Hematopoietic multipotent progenitor cell treated with erythropoietin and hydrocortisone succinate and interleukin-3 and kit ligand, for 17 days (in vitro differentiated cells): ENCODE results near the gene OOSP4A.
"Not testable (repeated sequence)": the region's sequence is repeated elsewhere in the genome, so short reads cannot be mapped to it uniquely, and the experiment has no call there.

ENCODE experiments used
- DNase-seq: peaks from one replicate; pipeline ENCODE4 v3.0.0-alpha.2; 2015; ENCODE audit warnings: low spot score

OOSP4A gene

DNA sequence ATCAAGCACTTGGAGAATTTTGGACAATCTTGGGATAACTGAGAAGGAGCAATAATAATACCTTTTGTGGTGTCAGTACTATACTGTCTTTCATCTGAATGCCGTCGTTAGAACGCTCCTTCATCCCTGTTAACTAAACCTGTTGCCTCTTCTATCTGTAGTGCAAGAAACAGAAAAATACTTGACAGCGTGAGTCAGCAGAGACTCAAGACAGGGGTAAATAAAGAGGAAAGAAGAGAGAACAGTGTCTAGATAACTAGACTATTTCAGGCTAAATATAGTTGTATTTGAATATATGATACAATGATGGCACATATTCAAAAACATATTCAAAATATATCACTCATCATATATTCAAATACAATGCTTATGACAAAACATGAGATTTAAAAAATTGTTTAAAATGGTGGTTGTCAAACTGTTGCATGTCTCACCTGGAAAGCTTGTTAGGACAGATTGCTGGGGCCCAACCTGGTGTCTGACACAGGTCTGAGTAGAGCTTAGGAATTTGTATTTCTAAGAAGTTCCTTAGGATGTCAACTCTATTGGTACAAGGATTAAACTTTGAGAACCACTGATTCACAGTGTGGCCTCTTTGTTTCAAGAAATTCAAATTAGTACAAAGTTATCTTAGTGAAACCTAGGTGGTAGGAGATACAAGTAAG lies 17.4 kb downstream of the OOSP4A start:
- no peak for DNase-seq

DNA sequence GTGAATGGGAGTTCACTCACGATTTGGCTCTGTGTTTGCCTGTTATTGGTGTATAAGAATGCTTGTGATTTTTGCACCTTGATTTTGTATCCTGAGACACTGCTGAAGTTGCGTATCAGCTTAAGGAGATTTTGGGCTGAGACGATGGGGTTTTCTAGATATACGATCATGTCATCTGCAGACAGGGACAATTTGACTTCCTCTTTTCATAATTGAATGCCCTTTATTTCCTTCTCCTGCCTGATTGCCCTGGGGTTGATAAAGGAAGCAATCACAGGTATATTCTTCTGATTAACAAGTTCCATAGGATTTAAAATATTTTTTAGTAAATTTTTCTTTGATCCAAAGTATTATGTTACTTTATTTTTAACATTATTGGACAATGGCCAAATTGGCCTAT lies 18.2 kb downstream of the OOSP4A start:
- DNase-seq: not testable (repeated sequence)

DNA sequence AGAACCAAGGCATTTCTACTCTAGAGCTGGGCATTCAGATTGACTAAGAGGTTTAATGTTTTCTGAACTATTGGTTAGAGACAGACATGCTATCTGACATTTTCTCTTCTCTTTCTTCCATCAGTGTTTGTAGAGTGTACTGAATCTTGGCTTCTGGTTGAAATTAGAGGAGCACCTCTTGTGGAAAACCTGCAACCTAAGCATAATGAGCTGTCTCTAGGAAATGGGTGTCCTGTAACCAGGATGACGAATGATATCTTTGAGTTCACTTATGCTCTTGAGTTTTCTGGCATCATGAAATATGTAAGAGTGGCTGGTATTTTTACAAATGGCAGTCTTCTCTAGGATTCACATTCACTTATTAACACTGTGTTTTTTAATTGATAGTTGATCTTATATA lies 19.4 kb downstream of the OOSP4A start:
- no peak for DNase-seq

DNA sequence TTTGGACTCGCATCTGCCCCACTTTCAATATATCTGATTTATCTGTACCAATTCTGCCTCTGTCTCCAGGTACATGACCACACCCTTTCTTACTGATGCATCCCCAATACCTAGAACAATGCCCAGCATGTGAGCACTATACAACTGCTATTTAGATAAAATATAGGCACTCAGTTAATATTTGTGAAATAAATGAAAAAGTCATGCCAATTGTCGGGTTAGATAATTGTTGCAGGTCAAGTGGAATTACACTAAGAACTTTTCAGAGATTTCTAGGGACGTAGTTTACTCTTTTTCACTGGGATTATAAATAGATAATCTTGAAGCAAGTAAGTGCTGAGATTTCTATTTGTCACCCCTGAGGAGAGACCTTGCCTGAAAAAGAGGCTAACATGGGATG lies 20.5 kb downstream of the OOSP4A start:
- DNase-seq: no peak

DNA sequence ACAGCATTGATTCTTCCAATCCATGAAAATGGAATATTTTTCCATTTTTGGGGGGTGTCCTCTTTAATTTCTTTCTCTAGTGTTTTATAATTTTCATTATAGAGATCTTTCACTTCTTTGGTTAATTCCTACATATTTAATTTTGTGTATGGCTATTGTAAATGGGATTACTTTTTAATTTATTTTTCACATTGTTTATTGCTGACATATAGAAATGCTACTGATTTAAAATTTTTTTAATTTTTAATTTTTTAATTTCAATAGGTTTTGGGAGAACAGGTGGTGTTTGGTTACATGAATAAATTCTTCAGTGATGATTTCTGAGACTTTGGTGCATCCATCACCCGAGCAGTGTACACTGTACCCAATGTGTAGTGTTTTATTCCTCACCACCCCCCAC lies 26.6 kb downstream of the OOSP4A start:
- no peak for DNase-seq

DNA sequence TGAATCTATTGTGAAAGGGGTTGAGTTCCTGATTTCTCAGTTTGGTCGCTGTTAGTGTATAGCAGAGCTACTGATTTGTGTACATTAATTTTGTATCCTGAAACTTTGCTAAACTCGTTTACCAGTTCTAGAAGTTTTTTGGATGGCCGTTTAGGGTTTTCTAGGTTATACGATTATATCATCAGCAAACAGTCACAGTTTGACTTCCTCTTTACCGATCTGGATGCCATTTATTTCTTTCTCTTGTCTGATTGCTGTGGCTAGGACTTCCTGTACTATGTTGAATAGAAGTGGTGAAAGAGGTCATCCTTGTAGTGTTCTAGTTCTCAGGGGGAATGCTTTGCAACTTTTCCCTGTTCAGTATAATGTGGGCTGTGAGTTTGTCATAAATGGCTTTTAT lies 28.6 kb downstream of the OOSP4A start:
- DNase-seq: no peak

DNA sequence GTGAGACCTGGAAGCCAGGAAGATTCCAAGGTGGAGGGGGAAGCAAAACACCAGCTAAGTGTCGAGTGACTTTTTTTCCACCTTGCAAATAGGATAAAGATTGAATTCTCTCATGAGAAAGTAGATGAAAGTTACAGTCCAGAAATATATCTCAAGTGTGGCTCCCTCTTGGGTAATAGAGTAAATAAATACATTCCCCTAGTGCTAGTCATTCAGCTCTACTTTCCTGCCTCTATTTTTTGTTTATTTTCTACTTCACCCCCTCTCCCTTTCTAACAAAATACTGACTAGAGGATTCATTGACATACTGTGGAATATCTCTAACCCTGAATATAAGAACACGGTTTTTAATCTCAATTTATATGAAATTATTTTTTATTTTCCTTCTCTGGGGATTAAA lies 34.0 kb downstream of the OOSP4A start:
- no peak for DNase-seq

DNA sequence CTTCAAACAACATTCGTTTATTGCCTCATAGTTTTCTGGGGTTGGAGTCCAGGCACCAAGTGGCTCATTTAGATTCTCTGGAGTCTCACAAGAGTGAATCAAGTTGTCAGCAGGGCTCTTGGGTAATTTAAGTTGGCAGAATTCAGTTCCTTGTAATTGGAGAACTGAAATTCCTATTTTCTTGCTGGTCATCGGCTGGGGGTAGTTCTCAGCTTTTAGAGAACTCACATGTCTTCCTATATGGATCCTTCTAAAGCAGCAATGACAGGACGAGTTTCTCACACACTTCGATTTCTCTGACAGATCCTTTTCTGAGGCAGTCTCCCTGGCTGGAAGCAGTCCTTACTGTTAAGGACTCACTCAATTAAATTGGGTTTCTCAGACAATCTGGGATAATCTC lies 35.9 kb downstream of the OOSP4A start:
- DNase-seq: no peak

DNA sequence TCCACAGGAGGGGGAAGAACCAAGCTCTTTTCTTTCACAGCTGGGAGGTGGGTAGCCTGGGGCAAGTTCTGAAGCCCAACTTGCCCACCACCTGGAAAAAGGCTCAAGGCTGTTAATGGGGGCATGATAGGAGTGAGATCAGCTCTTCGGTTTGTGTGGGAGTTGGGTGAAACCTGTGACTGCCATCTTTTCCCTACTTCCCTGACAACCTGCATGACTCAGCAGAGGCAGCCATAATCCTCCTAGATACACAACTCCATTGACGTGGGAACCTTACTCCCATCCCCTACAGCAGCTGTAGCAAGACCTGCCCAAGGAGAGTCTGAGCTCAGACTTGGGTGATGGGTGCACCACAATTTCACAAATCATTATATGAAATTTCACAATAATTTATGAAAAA lies 39.9 kb downstream of the OOSP4A start:
- no peak for DNase-seq

DNA sequence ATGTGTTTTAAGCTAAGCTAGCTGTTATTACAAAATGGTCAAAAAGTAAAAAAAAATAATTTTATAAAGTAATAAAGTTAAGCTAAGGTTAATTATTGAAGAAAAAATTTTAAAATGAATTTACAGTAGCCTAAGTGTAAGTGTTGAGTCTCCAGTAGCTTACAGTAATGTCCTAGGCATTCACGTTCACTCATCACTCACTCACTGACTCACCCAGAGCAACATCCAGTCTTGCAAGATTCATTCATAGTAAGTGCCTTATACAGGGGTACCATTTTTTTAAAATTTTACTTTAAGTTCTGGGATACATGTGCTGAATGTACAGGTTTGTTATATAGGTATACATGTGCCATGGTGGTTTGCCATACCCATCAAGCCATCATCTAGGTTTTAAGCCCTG lies 41.5 kb downstream of the OOSP4A start:
- no peak for DNase-seq

DNA sequence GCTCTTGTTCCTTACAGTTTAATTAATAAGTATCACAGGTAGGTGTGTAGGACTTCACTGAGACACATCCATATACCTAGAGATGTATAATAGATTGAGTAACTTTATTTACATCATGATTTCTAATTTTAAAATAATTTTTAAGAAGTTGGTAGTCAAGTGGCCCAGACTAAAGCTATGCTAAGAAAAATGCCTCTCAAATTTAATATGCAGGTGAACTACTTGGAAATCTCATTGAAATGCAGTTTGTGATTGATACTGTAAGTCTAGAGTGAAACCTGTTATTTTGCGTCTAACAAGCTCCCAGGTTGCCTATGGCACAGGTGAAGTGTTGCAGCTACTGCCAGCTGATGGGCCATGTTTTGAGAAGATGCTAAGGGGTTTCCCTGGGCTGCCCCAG lies 53.0 kb downstream of the OOSP4A start, which contains the start of gene OOSP4B:
Gene OOSP4B (plus strand): TSS at position 301 of the 400 bp plus-strand sequence.
- DNase-seq: no peak

DNA sequence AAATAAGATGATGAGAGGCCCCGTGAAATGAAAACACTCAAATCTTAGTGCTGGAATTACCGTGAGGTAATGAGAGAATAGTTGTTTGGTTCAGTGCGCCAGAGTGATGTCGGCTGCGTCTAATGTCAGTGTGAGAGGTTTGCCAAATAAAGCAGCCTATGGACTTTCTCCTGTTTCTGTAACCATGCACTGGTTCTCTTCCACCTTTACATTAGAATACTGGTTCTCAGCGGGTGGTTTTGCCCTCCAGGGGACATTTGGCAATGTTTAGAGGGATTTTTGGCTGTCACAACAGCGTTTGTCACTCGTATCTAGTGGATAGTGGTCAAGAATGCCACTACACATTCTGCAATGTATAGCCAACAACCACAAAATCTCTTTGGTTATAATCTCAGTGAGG lies 54.2 kb downstream of the OOSP4A start:
- DNase-seq: no peak
